ENCODE results near the gene KIZ. TPM values are rescaled to one million over a fixed set of nuclear protein-coding genes. Genes with fewer than 3 reads are reported as not detected.

The KIZ gene
- total RNA-seq, 2 donors from 2014 or later = 16.1 to 30.4 TPM

GRCh38 chr20:21228511-21228910, 102.6 kb downstream of the KIZ start:
- no peak for TF ChIP-seq CTCF (IDR thresholded peaks at IDR 0.05)
- H3K27me3 ChIP-seq = no peaks in the 10 kb centered on the region
- no peak overlapping the region for H3K27ac ChIP-seq
- H3K9me3 ChIP-seq = no peaks in the 10 kb centered on the region
- H3K4me3 ChIP-seq = no peak overlapping the region
- DNase-seq (ENCODE audit: low spot score) = no peak
- no peaks in the 10 kb centered on the region for H3K4me1 ChIP-seq
- peaks cover 26% of the 10 kb centered on the region for H3K36me3 ChIP-seq

- Histone ChIP-seq H3K4me1 (no peaks in the 10 kb centered on the region), H3K27me3 (no peaks in the 10 kb centered on the region), H3K27ac (no peak overlapping the region), H3K36me3 (peaks cover 26% of the 10 kb centered on the region), H3K9me3 (no peaks in the 10 kb centered on the region), H3K4me3 (no peak overlapping the region)
- no peak for TF ChIP-seq CTCF (IDR thresholded peaks at IDR 0.05)
- DNase-seq (ENCODE audit: low spot score) = no peak
Measured at GRCh38 chr20:21229163-21229562, 103.3 kb downstream of the KIZ start.

GRCh38 chr20:21230220-21230619, 104.3 kb downstream of the KIZ start:
- Histone ChIP-seq H3K9me3 (no peaks in the 10 kb centered on the region), H3K27me3 (no peaks in the 10 kb centered on the region), H3K4me1 (no peaks in the 10 kb centered on the region), H3K27ac (no peak overlapping the region), H3K4me3 (no peak overlapping the region), H3K36me3 (peaks cover 26% of the 10 kb centered on the region)
- no peak for TF ChIP-seq CTCF (IDR thresholded peaks at IDR 0.05)
- DNase-seq (ENCODE audit: low spot score) = no peak

- Histone ChIP-seq H3K27me3 (no peaks in the 10 kb centered on the region), H3K27ac (no peak overlapping the region), H3K4me3 (no peak overlapping the region), H3K36me3 (peaks cover 26% of the 10 kb centered on the region), H3K9me3 (no peaks in the 10 kb centered on the region), H3K4me1 (no peaks in the 10 kb centered on the region)
- no peak for DNase-seq (ENCODE audit: low spot score)
- TF ChIP-seq CTCF (IDR thresholded peaks at IDR 0.05) = no peak
Measured at GRCh38 chr20:21230686-21231085, 104.8 kb downstream of the KIZ start.

- Histone ChIP-seq H3K4me1 (no peaks in the 10 kb centered on the region), H3K27me3 (no peaks in the 10 kb centered on the region), H3K9me3 (no peaks in the 10 kb centered on the region), H3K27ac (no peak overlapping the region), H3K36me3 (peaks cover 26% of the 10 kb centered on the region), H3K4me3 (no peak overlapping the region)
- DNase-seq (ENCODE audit: low spot score) = no peak
- no peak for TF ChIP-seq CTCF (IDR thresholded peaks at IDR 0.05)
Measured at GRCh38 chr20:21232546-21233280, 106.8 kb downstream of the KIZ start.

- TF ChIP-seq CTCF (IDR thresholded peaks at IDR 0.05) = no peak
- H3K36me3 ChIP-seq = peaks cover 20% of the 10 kb centered on the region
- peaks cover 0 to 8% of the 10 kb centered on the region in 2 donors for H3K4me1 ChIP-seq
- H3K4me3 ChIP-seq = no peak overlapping the region
- DNase-seq (ENCODE audit: low spot score) = no peak
- H3K9me3 ChIP-seq = no peaks in the 10 kb centered on the region
- no peaks in the 10 kb centered on the region for H3K27me3 ChIP-seq
- no peak overlapping the region for H3K27ac ChIP-seq
Measured at GRCh38 chr20:21234324-21234723, 108.4 kb downstream of the KIZ start.

Data from right atrium auricular region (tissue), 2 donors.